D721Med (cell line): ENCODE results near the gene NARF.
"Not testable (repeated sequence)": the region's sequence is repeated elsewhere in the genome, so short reads cannot be mapped to it uniquely, and the experiment has no call there.

Source experiments
- DNase-seq: peaks from one replicate; pipeline ENCODE4 v3.0.0; 2011; ENCODE audit warnings: low spot score; ENCODE audit not compliant: insufficient read length
- FAIRE-seq: peaks from 2 replicates; lab custom pipeline; 2011; peaks lifted over from hg19 to GRCh38; lab: Jason Lieb, UNC
- CTCF ChIP-seq: IDR thresholded peaks from 2 replicates; pipeline ENCODE4 v1.5.1; 2012; ENCODE audit warnings: mild to moderate bottlenecking, control low read depth; ENCODE audit not compliant: insufficient read depth; ENCODE audit errors: missing control alignments

NARF gene

DNA sequence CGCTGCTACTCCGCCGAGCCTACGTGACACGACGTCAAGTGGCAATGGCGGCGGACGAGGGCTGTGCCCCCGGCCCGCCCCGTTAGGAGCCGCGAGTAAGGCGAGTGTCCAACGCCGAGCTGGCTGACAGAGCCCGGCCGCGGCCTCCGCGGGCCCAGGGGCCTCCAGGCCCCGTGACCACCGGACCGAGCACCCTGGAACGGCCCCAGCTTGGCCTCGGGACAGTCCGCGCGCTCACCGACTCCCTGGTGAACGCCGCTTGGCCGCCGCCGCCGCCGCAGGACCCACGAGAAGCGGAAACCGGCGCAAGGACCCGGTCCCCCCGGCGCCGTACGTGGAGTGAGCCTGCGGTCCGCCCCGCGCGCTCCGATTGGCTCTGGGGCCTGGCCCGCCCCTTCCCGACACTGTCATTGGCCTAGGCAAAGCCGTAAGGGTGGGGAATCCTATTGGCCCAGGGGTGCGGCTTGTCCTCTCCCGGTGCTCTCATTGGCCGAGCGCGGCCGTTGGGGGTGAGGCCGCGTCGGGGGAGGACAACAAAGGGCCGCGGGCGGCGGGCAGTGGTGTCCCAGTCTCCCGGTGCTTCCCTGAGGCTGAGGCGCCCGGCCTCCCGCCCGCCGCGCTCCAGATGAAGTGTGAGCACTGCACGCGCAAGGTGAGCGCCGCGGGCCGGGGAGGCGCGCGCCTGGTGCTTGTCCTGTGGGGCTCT, at the start of gene NARF:
NARF (plus strand) TSS at position 563 of the 706 bp plus-strand sequence; CDS start at position 626, 63 bp downstream.
- FAIRE-seq (no peak), DNase-seq (peak; percentile 95)
- TF ChIP-seq CTCF: no peak

DNA sequence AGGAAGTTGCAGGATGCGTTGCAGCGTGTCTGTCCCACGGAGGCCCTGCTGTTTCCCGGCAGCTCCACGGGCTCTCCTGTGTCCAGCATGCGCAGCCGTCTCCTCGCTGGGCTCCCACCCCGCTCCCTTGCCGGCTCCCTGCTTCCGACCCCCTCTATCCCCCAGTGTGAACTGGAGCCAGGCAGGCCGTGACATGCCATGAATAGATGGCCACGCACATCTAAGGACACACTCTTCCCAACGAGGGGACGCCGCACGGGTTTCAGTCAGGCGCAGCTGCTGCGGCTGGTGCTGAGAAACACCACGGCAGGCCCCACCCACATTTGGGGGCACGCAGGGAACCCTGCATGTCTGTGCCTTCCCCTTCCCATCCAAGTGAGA, 49.6 kb upstream of the NARF start:
- FAIRE-seq: no peak
- no peak for TF ChIP-seq CTCF

GRCh38 chr17:82410014-82410716, 48.4 kb upstream of the NARF start:
- no peak for DNase-seq
- FAIRE-seq: no peak
- no peak for TF ChIP-seq CTCF

More for the DNA sequence above, 49.6 kb upstream of the NARF start:
- no peak for DNase-seq

GRCh38 chr17:82411396-82412053, 47.0 kb upstream of the NARF start:
- DNase-seq (no peak), FAIRE-seq (no peak)
- TF ChIP-seq CTCF: no peak

GRCh38 chr17:82412081-82412480, 46.5 kb upstream of the NARF start:
- DNase-seq, FAIRE-seq: not testable (repeated sequence)

GRCh38 chr17:82412535-82413520, 45.7 kb upstream of the NARF start:
- FAIRE-seq: no peak
- TF ChIP-seq CTCF: no peak

More at GRCh38 chr17:82412535-82413520, 45.7 kb upstream of the NARF start:
- no peak for DNase-seq
